GM12875 (cell line): ENCODE results near the gene SCN10A.

ENCODE experiments used
- H3K4me3 ChIP-seq: one replicate; pipeline ENCODE4 v1.5.1; 2011; ENCODE audit warnings: low read depth, low read length, control low read depth
- TF ChIP-seq, protein P1 (sequence below): IDR thresholded peaks from 2 replicates; pipeline ENCODE4 v1.5.1; 2011; ENCODE audit warnings: low read depth, mild to moderate bottlenecking, control low read depth, inconsistent platforms, low read length, moderate library complexity, borderline replicate concordance; ENCODE audit not compliant: insufficient read depth

The SCN10A gene

DNA sequence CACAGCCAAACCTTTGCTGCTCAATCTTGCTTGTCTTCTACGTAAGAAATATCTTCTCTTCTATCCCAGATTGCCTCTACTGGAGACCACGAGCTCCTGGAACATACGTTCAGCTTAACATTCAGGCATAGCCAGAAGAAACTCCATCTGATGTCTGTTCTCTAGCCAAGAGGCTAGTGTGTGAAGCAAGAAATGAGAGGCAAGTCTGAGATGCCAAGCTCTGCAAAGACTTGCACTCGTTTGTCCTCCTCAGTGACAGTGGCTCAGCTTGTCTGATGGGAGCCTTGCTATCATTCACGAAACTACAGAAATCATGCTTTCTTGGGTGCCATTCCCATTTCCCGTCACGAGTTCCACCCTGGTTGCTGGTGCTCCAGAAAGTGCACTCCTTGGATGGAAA is at the start of gene SCN10A:
TSS of gene SCN10A (minus strand) at position 192 of the 400 bp plus-strand sequence. CDS start 22,207 bp downstream, outside the sequence.
- no peak within 1 kb of the TSS for H3K4me3 ChIP-seq
- TF ChIP-seq, protein P1, sequence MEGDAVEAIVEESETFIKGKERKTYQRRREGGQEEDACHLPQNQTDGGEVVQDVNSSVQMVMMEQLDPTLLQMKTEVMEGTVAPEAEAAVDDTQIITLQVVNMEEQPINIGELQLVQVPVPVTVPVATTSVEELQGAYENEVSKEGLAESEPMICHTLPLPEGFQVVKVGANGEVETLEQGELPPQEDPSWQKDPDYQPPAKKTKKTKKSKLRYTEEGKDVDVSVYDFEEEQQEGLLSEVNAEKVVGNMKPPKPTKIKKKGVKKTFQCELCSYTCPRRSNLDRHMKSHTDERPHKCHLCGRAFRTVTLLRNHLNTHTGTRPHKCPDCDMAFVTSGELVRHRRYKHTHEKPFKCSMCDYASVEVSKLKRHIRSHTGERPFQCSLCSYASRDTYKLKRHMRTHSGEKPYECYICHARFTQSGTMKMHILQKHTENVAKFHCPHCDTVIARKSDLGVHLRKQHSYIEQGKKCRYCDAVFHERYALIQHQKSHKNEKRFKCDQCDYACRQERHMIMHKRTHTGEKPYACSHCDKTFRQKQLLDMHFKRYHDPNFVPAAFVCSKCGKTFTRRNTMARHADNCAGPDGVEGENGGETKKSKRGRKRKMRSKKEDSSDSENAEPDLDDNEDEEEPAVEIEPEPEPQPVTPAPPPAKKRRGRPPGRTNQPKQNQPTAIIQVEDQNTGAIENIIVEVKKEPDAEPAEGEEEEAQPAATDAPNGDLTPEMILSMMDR = no peak

GRCh38 chr3:38853011-38853410 is 37.0 kb upstream of the SCN10A start:
- H3K4me3 ChIP-seq = no peak overlapping the region
- TF ChIP-seq, protein P1 = no peak

GRCh38 chr3:38843898-38844297 is 27.9 kb upstream of the SCN10A start:
- no peak overlapping the region for H3K4me3 ChIP-seq
- TF ChIP-seq, protein P1 = no peak

GRCh38 chr3:38842266-38842965 is 26.4 kb upstream of the SCN10A start:
- TF ChIP-seq, protein P1 = no peak
- no peak overlapping the region for H3K4me3 ChIP-seq

DNA sequence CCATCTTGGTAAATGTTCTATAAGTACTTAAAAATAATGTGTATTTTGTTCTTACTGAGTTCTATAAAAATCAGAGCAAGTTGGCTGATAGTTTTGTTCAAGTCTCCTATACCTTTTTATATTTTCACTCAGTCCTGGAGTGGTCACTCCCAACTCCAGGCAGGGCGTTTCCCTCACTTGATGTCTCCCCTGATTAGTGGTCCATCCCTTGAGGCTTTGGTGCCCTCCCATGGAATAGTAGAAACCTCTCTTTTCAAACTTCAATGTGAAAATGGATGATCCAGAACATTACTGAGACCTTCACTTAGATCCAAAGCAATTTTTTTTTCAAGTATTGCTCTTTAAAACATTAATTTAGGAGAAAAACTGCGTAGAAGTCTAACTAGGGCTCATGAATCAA is 25.0 kb upstream of the SCN10A start:
- TF ChIP-seq, protein P1 = no peak
- no peak overlapping the region for H3K4me3 ChIP-seq

GRCh38 chr3:38837358-38837757 is 21.3 kb upstream of the SCN10A start:
- TF ChIP-seq, protein P1 = no peak
- no peak overlapping the region for H3K4me3 ChIP-seq

DNA sequence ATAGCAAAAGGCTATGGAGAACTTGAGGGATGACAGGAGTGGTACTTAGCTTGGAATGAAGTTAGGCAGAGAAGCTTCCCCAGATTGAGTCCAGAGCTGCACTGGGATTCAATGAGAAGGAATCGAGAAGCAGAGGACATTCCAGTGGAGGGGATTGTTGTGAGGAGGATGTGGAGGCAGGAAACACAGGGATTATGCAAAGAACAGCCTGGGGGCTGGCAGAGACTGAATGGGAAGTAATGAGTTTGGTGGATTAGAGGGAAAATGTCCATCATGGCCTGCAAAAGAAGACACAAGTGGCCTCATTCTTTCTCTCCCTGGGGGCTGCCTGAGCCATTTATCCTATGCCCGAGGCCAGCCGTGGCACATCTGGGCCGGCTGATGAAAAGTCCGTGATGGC is 20.5 kb upstream of the SCN10A start:
- H3K4me3 ChIP-seq = no peak overlapping the region
- TF ChIP-seq, protein P1 = no peak
